Measurements from ENCODE around the gene ATF6.

DNA sequence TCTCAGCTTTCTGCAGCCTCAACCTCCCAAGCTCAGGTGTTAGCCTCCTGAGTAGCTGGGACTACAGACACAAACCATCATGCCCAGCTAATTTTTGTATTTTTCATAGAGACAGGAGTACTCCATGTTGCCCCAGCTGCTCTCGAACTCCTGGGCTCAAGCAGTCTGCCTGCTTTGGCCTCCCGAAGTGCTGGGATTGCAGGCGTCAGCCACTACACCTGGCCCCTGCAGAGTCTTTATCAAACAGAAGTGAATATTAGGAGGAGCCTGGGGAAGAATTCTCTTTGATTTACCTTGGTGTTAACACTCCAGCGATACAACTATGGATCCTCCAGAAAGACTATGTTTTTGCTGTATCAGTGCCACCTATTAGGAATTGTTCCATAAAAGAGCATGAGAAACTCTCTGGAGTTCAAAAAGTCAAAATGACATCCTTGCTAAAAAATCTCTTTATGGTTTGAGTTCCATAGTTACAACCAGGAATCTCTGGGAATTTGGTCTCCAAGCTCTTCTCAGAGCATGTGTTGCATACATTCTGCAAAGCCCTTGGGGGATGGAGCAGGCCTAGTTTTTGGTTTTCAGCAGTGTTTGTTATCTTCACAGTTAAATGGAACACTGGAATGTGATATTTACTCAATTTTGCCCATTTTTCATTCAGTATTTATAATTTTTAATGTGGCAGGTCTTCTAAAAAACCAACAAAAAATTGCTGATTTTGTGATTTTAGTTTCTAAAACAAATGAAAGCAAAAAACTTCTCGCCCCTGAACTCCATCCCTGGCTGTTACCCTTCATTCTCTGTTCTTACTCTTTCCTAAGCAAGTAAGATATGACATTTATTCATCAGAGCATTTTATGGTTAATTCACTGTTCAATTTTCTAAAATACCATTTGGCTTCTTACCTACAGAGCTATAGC, 180.2 kb downstream of the ATF6 start:
- TF ChIP-seq, protein P1, sequence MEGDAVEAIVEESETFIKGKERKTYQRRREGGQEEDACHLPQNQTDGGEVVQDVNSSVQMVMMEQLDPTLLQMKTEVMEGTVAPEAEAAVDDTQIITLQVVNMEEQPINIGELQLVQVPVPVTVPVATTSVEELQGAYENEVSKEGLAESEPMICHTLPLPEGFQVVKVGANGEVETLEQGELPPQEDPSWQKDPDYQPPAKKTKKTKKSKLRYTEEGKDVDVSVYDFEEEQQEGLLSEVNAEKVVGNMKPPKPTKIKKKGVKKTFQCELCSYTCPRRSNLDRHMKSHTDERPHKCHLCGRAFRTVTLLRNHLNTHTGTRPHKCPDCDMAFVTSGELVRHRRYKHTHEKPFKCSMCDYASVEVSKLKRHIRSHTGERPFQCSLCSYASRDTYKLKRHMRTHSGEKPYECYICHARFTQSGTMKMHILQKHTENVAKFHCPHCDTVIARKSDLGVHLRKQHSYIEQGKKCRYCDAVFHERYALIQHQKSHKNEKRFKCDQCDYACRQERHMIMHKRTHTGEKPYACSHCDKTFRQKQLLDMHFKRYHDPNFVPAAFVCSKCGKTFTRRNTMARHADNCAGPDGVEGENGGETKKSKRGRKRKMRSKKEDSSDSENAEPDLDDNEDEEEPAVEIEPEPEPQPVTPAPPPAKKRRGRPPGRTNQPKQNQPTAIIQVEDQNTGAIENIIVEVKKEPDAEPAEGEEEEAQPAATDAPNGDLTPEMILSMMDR (IDR thresholded peaks at IDR 0.05), result no peak
- no peak for TF ChIP-seq POLR2A (IDR thresholded peaks at IDR 0.05)
